Fibroblast of lung (primary cell): ENCODE measurements around the gene SMAD2.

Experiments used
- CTCF ChIP-seq, 2 donors: IDR thresholded peaks in 1 of 2; conservative IDR thresholded peaks in 1 of 2; 1 replicate in 1 of 2; 2 replicates in 1 of 2; pipeline ENCODE4 v1.5.1; 2011 to 2012; ENCODE audit warnings: low read length in 2 of 2, control low read depth in 1 of 2, inconsistent platforms in 1 of 2, low read depth in 1 of 2, mild to moderate bottlenecking in 1 of 2
- EZH2 ChIP-seq: IDR thresholded peaks from 2 replicates; pipeline ENCODE4 v1.5.1; 2012; ENCODE audit warnings: low read length, control low read depth, mild to moderate bottlenecking; ENCODE audit errors: missing control alignments

- TF ChIP-seq CTCF (conservative IDR thresholded peaks at IDR 0.05 in 1 of 2, IDR thresholded peaks at IDR 0.05 in 1 of 2; ENCODE audit: low read depth in 1 of 2, low read length in 2 of 2) (no peak), EZH2 (no peak)
These were observed 158.5 kb downstream of the SMAD2 start for GRCh38 chr18:47771922-47772321.
